Measurements from ENCODE around the gene SLC6A17.

GRCh38 chr1:110135666-110136065 lies 14.6 kb upstream of the SLC6A17 start:
- TF ChIP-seq EZH2phosphoT487 (IDR thresholded peaks at IDR 0.05; ENCODE audit: insufficient read depth, low read depth) (no peak), EZH2 (IDR thresholded peaks at IDR 0.05; ENCODE audit: insufficient read depth, poor library complexity, severe bottlenecking) (no peak)
